ENCODE measurements around the gene UBASH3A.
"Not testable (repeated sequence)": the region's sequence is repeated elsewhere in the genome, so short reads cannot be mapped to it uniquely, and the experiment has no call there.

UBASH3A gene

GRCh38 chr21:42392731-42393442 lies 10.8 kb upstream of the UBASH3A start:
- DNase-seq = peak; percentile 43

GRCh38 chr21:42393443-42393950 lies 10.2 kb upstream of the UBASH3A start:
- no peak for DNase-seq

GRCh38 chr21:42395302-42395701 lies 8.4 kb upstream of the UBASH3A start:
- DNase-seq = no peak

GRCh38 chr21:42395905-42396651 lies 7.6 kb upstream of the UBASH3A start, which contains the start of gene TMPRSS3:
TMPRSS3 (minus strand) TSS chr21:42396052; CDS start chr21:42395417, 635 bp downstream.
- DNase-seq = no peak

- DNase-seq = no peak
These were observed 6.6 kb upstream of the UBASH3A start for GRCh38 chr21:42396799-42397745.

DNA sequence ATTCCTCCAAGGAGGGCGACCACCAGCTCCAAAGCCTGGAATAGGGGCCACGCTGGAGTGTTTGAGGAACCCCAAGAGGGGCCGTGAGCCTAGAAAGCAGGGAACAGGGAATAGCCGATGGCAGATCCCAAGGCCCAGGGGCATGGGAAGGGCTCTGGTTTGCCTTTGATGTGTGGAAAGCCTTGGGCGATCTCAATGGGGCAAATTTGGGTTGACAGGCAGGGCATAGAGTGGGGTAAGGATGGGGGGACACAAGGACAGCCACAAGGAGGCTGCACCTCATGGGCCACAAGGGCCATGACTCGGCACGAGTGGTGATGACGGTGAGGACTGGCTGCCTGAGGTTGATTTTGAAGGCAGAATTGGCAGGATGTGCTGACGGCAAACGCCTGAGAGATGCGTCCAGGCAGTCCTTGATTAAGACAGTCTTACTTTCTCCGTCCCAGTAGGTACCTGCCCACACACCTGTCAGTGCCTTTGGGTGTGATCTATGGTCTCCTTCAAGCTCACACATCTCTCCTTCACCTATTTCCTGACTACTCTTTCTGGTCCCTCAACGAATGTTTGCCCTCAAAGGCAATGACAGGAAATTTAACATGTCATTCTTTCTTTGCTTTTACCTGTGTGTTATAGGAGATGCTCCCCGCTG lies 5.8 kb upstream of the UBASH3A start:
- no peak for DNase-seq

- no peak for DNase-seq
These were observed 5.2 kb upstream of the UBASH3A start for GRCh38 chr21:42398436-42399028.

DNA sequence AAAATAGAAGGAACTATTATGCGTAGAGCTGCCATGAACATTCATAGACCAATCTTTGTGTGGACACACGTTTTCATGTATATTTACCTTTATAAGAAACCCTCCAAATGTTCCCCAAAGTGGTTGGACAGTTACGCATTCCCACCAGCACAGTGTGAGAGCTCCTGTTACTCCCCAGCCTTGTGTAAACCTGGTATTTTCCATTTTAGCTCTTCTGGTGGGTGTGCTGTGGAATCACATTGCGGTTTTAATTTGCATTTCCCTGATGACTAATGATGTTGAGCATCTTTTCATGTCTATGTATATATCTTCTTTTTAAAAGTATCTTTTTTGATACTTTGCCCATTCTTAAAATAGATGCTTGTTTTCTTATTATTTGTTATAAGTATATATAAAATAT lies 3.2 kb upstream of the UBASH3A start:
- no peak for DNase-seq

DNA sequence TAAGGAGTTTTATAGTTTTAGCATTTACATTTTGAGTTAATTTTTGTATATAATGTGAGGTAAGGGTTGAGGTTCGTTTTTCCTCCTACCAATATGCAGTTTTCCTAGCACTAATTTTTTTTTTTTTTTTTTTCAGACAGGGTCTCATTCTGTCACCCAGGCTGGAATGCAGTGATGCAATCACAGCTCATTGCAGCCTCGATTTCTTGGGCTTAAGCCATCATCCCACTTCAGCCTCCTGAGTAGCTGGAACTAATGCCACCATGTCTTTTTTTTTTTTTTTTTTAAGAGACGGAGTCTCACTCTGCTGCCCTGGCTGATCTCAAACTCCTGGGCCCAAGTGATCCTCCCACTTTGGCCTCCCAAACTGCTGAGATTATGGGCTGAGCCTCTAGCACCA lies 2.5 kb upstream of the UBASH3A start:
- DNase-seq = no peak

DNA sequence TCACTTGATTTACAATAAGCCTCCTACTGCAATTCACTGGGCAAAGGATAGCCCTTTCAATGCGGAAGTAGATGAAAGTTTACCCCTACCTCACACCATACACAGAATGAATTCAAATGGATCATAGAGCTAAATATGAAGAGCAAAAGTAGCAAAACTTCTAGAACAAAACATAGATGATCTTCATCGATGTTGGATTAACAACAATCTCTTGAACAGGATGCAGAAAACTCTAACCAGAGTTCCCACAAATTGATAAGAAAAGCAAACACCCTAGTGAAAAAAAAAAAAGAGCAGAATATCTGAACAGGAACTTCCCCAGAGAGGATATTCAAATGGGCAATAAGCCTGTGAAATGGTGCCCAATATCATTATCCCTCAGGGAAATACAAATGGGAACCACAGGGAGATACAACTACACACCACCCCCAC lies 1.9 kb upstream of the UBASH3A start:
- DNase-seq = no peak

DNA sequence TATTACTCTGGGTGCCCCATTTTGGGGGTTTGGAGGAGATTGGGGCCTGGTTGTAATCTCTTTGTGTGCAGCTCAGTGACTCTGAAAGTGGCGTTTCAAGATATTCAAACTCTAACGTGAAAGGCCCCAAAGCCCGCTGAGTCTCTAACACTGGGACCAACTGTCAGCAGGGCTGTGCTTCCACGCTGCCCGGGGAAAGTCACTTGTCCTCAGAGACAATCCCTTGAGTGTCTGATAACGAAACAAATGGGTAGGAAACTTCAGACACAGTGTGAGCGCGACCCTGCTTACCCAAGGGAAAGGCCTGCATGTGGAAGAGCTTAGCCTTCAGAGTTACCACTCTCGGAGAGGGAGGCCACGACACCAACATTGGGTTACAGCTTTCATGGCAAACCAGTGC lies 837 bp downstream of the UBASH3A start:
- DNase-seq = peak; percentile 65

DNA sequence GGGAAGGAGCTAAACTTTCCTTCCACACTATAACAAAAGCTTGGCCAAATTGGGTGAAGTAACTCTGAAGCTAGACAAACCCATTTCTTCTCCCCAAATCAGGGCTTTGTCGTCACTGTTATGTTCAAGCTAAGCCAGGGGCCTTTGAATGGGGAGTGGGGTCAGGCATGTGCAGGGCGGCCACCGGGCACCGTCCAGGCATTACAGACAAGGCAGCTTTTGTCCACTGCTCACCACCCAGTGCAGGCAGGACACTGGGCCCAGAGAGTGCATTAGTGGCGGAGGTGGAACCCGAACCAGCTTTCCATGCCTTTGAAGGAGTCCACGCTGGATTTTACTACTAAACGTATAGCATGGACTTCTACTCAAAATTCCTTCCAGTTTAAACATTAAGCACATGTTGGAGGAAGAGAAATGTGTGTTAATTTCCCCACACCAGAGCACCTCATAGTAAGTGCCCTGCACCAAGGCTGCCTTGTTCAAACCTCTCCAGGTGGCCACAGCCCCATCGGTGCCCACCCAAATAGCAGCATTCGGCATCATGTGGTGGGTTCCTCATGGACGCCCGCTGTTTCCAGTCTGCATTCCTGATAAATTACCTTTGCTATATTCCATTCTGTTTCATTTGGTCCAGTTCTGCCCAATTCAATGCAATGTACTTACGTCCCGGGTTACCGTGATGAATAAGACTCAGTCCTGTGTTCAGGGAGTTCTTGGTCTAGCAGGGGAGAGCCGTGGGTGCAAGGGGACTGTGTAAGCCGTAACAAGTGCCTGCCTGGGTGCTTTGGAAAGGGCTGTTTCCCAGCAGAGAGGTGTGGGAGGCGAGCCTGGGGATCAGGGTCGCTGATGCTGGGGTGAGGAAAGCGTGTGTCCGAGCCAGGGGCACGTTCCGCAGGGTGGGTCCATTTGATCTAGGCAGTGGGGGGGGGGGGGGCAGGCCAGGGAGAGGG lies 1.6 kb downstream of the UBASH3A start:
- DNase-seq = no peak

DNA sequence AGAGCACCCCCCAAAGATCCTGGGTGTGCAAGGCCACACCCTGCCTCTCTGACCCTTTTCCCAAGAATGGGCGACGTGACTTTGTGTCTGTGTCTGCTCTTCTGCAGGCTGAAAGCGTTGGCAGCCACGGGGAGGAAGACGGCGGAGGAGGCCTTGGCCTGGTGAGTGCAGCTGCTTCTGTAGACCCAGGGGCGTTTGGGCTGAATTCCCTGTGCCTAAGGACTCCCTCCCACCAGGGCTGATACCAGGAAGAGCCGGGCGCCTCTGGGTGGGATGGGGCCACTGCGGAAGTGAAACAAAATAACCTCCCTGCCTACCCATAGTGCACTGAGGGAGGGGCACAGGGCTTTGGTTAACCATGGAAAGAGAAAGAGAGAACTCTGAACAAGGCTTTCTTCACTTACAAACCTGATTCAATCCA lies 2.5 kb downstream of the UBASH3A start:
- DNase-seq = peak; percentile 74

- no peak for DNase-seq
These were observed 3.2 kb downstream of the UBASH3A start for GRCh38 chr21:42406866-42407265.

DNA sequence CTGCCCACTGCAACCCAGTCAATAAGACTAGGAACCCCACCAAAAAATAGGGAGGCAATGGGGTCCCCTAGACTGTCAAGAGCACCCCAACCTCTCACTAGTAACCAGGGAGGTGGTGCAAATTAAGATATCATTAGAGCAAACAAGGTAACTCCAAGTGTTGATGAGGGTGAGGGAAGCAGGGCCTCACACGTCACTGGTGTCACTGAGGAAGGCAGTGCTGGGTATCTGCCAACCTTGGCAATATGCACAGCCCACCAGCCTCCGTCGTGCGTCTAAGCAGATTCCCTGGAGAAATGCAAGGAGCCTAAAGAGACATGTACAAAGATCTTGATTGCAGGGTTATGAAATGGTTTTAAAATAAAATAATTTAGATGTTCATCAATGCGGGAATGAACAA lies 3.8 kb downstream of the UBASH3A start:
- no peak for DNase-seq

- not testable (repeated sequence) for DNase-seq
These were observed 5.0 kb downstream of the UBASH3A start for GRCh38 chr21:42408718-42409117.

GRCh38 chr21:42409366-42409765 lies 5.7 kb downstream of the UBASH3A start:
- DNase-seq = no peak

- peak; percentile 68 for DNase-seq
These were observed 7.6 kb downstream of the UBASH3A start for GRCh38 chr21:42411197-42411869.

GRCh38 chr21:42411891-42412635 lies 8.4 kb downstream of the UBASH3A start:
- DNase-seq = no peak

DNA sequence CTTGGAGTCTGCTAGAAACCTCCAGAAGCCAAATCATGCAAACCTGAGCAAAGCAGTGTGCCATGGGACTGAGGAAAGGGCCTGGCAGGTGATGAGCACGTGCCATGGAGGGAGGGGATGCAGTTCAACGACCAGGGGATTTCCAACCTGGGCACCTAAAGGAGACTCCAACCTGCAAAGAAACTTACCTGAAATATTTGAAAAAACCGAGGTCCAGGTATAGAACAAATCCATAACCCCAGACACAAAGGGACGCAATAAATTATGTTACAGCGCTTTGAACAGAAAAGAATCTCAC lies 8.9 kb downstream of the UBASH3A start:
- DNase-seq = no peak
